GM19324 (cell line): ENCODE data around the gene C2orf42.
A peak's percentile ranks its signal among the peaks of the same experiment; 100 is the strongest.
"Not testable (repeated sequence)": the region's sequence is repeated elsewhere in the genome, so short reads cannot be mapped to it uniquely, and the experiment has no call there.

Experiments
- ATAC-seq: cut with Tn5 transposase; IDR thresholded peaks from one replicate; pipeline ENCODE4 v1.9.1; 2021; ENCODE audit warnings: mild to moderate bottlenecking, moderate library complexity; ENCODE audit not compliant: unreplicated experiment, low FRiP score

The C2orf42 gene

GRCh38 chr2:70133491-70134322 is 57.1 kb downstream of the C2orf42 start:
- no peak for ATAC-seq

GRCh38 chr2:70133127-70133452 is 57.7 kb downstream of the C2orf42 start:
- ATAC-seq, result no peak

- peak; percentile 39 for ATAC-seq
These were observed 58.3 kb downstream of the C2orf42 start for GRCh38 chr2:70132244-70133126.

GRCh38 chr2:70131344-70132143 is 59.3 kb downstream of the C2orf42 start:
- ATAC-seq, result not testable (repeated sequence)

- ATAC-seq, result no peak
These were observed 62.8 kb downstream of the C2orf42 start for GRCh38 chr2:70128005-70128404.

GRCh38 chr2:70126413-70126812 is 64.4 kb downstream of the C2orf42 start:
- ATAC-seq, result no peak

- no peak for ATAC-seq
These were observed 65.3 kb downstream of the C2orf42 start for GRCh38 chr2:70125498-70125898.

GRCh38 chr2:70124983-70125480 is 65.8 kb downstream of the C2orf42 start:
- ATAC-seq, result no peak

- no peak for ATAC-seq
These were observed 67.0 kb downstream of the C2orf42 start for GRCh38 chr2:70123829-70124116.

GRCh38 chr2:70123051-70123828 is 67.6 kb downstream of the C2orf42 start:
- ATAC-seq, result no peak

GRCh38 chr2:70122470-70122869 is 68.3 kb downstream of the C2orf42 start:
- no peak for ATAC-seq

GRCh38 chr2:70121627-70122372 is 69.0 kb downstream of the C2orf42 start:
- no peak for ATAC-seq

GRCh38 chr2:70118798-70119454 is 71.9 kb downstream of the C2orf42 start:
- no peak for ATAC-seq

- no peak for ATAC-seq
These were observed 73.8 kb downstream of the C2orf42 start for GRCh38 chr2:70116936-70117552.

GRCh38 chr2:70115646-70116442 is 75.0 kb downstream of the C2orf42 start:
- peak; percentile 54 for ATAC-seq

GRCh38 chr2:70113359-70114070 is 77.3 kb downstream of the C2orf42 start:
- no peak for ATAC-seq
